MV-4-11 (cell line): ENCODE results near the gene MTA1.
A peak's percentile ranks its signal among the peaks of the same experiment; 100 is the strongest.

ENCODE experiments used
- DNase-seq: peaks from one replicate; lab custom pipeline; 2025; lab: John Stamatoyannopoulos, UW

Gene MTA1

DNA sequence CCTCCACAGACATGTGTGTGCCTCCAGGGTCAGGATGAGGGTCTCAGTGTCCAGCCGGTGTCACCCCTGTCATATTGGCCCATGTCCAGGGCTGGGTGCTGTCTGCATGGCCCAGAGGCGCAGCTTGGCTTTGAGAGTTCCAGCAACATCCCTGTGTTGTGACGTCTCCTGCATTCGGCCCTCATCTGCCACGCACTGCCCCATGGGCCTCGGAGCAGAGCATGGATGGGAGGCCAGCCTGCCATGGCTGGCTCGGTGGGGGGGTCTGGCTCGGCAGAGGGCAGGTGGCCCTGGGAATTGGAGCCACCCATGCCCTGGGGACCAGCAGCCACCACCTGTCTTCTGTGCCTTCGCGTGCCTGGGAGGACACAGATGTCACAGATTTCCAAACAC, 32.1 kb upstream of the MTA1 start:
- DNase-seq, result no peak

DNA sequence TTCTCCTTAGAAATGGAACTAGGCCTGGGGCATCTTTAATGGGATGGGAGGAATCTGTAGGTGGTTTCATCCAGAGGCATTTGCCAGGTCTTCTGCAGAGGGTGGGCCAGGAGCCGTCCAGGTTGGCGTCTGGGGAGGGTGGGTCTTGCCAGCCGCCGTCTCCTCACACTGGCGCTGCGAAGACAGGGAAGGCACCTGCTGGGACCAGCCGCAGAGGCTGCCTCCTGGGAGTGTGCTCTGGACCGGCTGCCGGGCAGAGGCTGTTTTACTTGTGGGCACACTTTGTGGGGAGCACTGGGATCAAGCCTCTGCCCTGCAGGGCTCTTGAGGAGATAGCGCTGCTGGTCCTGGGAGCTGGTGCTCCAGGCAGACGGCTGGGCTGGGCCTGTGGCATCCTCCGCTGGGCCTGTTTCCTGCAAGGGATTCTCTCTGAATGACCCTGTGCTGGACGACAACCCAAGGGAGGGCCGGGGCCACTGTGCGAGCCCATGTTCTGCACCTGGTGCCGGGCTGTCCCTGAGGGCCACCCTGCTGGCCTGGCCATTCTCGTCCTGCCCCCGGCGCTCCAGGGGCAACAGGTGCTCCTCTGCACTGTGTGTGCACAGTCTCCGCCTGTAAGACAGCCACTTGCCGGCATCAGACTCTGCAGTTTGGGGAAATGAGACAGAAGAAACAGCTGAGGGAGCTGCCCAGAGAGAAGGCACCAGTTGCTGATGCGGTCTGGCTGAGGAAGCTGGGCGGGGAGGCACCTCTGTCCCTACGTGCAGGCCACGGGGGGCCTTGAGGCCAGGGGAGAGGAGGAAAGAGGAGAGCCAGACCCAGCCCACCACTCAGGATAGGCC, 31.3 kb upstream of the MTA1 start:
- DNase-seq, result peak; percentile 81

DNA sequence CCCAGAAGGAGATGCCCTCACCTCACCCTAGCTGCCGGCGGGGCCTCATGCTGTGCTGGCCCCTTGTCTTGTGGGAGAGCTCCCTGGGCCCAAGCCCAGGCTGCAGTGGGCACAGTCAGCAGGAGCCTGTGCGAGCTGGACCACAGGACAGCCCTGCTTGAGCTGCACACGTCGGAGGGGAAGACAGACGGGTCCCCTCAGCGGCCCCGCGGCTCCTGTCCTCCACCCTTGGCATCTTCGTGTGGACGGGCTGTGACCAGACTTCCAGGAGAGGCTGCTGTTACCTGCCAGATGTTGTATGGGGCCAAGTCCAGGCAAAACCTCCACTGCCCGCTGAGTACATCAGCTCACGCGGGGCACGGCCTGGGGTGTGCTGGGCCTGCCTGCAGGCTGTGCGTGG, 30.7 kb upstream of the MTA1 start:
- no peak for DNase-seq

DNA sequence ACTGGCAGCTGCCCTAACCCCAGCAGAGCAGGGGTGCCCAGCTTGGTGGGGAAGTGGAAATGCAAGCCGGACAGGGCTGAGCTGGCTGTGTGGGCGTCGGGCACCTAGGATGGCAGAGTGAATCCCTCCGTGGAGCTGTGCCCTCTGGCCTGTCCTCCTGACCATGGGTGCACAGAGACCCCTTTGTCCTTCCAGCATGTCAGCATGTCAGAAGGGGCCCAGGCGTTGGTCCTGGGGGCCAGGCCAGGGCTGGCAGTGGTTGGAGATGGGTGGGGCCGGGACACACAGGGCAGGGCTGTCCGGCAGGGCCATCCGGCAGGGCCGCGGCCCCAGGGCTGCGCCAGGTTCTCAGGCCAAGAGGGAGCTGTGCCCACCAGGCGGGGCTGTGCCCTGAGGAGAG, 30.1 kb upstream of the MTA1 start:
- no peak for DNase-seq

DNA sequence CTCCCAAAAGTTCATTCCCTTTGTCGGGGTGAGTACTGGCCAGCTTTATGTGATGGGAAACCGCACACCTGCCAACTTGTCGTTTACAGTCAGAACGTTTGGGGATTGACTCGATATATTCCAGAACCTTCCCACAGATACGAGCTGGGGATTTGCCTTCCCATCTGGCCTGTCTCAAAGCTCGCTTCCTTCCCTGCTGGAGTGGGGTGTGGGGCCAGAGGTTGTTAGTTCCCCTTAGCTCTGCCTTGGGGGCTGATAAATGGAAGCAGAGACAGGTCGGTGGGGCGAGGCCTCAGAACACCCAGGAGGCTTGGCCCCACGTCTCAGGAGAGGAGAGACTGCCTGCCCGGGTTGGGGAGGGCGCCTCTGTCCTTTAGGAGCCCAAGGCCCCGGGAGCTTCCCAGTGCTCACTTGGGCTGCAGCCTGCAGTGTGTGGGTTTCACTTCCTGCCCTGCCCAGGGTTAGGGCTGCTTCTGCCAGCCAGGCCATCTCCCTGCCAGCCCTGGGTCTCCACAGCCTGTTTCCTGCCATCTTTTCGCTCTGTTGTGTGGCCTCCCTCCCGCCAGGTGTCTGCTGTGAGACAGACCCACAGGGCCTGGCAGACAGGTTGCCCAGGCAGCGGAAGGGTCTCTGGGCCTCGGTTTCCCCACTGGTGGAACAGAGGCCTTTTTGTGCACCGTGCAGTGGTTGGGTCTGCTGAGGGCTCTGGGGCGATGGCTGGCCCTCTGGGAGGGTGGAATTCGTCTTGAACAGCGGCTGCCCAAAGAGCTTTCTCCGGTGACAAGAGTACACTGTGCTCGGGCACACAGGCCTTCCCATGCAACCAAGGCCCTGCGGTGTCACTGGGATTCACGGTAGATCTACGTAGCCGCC, 29.4 kb upstream of the MTA1 start:
- peak; percentile 80 for DNase-seq

DNA sequence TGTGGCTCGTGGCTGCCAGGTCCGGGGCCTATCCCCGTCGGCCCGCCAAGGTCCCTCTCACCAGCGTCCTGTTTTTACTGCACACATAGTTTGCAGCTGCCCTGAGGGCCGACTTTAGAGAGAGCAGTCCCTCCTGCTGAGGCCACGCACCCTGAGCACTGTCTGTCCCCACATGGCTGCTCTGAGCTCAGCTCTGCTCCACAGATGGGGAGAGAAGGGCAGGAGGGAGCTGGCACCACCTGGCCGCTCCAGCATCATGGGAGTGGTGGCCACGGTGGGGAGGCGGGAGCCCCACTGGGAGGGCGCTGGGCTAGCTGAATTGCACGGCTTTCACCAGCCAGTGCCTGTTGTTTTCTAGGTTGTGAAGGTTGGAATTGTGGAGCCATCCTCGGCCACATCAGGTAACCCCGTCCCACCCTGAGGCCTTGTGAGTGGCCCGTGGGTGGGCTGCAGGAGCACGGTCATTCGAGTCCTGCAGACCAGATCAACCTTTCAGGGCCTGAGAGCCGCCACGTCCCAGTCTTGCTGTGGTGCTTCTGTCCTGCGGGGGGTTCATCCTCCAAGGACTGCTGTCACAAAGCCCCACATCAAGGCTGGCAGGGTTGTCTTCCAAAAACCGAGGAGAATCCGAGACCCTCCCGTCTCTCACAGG, 28.7 kb upstream of the MTA1 start:
- no peak for DNase-seq

DNA sequence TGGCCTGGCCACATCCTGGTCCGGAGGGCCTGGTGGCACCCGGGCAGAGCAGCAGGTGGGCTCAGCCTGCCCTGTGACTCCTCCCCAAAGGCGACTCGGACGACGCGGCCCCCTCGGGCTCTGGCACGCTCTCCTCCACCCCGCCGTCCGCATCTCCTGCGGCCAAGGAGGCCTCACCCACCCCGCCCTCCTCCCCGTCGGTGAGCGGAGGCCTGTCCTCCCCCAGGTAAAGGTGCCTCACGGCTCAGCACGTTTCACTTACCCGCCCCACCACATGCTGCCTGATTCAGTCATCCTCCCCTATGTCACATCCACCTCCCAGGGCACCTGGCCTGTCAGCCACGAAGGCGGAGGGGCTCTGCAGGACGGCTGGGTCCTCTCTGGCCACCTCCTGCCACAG, 28.1 kb upstream of the MTA1 start:
- no peak for DNase-seq

DNA sequence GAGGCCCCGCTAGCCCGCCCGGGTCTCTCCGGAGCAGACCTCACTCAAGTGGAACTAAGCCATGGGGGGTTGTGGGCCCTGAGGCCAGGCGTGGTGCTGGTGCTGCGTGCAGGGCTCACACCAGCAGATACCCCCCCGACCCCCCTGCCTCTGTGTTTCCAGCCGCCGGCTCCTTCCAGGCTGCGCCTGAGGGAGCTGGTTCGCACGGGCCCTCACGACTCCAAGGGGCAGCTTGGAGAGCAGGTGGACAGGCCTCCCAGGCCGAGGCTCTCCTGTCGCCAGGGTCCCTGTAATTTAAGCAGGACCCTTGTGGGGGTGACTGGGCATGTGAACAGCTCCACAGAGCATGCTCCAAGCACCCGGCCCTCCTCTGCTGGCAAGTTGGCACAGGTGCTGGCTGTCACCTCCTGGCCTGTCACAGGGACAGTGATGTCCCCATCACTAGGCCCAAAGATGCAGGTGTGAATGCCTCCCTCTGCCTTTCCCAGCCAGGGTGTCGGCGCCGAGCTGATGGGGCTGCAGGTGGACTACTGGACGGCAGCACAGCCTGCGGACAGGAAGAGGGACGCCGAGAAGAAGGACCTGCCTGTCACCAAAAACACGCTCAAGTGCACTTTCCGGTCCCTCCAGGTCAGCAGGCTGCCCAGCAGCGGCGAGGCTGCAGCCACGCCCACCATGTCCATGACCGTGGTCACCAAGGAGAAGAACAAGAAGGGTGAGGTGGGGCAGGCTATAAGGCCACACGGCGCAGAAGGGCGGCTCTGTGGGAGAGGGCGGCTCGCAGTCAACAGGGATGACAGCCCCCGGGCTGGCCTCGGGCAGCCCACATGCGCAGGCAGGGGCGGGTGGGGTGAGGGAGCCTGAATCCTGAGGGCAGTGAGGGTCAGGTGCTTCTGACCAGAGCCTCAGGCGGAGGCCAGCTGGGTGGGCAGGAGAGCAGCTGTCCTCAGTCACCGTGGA, 27.2 kb upstream of the MTA1 start:
- DNase-seq, result no peak

DNA sequence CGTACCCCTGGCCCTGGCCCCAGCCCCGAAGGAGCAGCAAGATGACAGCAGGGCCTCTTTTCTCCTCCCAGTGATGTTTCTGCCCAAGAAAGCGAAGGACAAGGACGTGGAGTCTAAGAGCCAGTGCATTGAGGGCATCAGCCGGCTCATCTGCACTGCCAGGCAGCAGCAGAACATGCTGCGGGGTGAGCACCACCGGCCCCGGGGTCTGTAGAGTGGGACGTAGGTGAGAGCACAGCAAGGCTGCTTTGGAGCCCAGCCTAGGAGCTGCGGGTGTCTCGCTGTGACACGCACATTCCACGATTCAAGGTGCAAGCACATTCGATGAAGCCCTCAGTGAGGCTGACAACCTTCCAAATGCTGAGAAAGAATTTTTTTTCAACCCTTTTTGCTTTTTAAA, 26.5 kb upstream of the MTA1 start:
- no peak for DNase-seq

DNA sequence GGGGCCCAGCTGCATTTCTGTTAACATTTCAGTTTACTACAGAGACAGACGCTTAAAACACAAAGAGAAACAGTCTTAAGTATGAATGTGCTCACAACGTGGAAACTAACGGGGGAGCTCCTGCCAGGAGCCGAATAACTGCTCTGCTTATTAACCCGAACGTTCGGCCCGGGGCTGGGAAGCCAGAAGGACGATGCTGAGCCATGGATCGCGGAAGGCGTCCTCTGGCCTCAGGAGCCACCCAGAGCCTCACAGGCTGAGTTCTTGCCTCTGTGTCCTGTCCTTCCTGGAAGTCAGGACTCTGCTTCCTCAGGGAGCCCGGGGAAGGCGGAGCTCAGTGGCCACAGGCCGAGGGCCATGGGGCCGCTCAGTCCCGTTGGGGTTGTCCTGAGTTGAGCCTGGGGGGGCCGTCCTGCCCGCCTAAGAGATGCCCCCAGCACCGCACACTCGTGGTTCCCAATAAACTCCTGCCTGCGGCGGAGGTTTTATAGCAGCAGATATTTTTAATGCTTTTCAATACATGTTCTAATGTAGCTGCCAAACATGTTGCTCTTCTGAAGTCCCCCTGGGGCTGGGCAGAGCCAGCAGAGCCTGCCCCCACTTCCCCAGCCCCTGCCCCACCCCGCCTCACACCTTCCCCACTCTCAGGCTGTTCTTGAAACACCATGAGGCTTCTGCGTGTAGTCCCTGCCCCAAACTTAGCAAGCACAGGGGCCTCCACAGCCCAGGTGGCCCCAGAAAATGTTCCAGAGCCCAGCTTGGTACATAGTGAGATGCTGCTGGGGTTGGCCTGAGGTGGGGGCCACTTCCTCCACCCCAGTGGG, 24.7 kb upstream of the MTA1 start:
- no peak for DNase-seq

DNA sequence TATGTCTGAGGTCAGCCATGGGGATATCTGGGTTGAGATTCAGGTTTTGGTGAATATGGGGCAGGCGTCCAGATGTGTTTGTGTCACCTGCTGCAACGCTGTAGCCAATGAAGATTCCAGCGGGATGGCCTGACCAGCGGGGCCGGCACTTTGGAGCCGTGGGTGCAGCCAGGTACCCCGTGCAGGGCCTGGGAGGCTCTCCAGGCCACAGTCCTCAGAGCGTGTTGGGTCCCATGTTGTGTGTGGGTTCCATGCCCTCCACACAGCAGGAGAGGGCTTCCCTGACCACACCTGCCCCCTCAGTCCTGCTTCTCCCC, 24.1 kb upstream of the MTA1 start:
- no peak for DNase-seq

DNA sequence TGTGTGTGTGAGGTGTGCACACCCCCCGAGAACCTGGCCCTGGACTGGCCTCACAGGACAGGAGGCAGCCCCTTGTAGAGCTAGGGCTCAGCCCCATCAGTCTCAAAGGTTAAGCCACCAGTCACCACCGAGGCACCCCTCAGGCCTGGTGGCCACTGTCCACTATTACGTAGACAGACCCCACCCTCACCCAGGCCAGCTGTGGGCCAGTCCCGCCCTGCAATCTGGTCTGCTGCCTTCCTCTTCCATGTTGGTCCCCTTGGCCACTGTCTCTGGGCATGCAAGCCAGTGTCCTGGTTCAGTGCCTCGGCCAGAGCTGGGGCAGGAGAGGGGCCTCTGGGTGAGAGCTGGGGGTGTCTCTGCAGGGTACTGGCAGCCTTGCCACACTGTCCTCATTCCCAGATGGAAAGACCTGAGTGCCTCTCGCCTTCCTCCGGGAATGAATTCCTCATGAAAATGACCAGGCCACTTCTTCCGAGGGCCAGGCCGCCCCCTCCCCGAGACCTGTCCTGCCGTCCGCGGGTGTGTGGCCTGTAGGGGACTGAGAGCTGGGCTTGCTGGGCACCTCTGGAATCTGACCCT, 22.2 kb upstream of the MTA1 start:
- no peak for DNase-seq

DNA sequence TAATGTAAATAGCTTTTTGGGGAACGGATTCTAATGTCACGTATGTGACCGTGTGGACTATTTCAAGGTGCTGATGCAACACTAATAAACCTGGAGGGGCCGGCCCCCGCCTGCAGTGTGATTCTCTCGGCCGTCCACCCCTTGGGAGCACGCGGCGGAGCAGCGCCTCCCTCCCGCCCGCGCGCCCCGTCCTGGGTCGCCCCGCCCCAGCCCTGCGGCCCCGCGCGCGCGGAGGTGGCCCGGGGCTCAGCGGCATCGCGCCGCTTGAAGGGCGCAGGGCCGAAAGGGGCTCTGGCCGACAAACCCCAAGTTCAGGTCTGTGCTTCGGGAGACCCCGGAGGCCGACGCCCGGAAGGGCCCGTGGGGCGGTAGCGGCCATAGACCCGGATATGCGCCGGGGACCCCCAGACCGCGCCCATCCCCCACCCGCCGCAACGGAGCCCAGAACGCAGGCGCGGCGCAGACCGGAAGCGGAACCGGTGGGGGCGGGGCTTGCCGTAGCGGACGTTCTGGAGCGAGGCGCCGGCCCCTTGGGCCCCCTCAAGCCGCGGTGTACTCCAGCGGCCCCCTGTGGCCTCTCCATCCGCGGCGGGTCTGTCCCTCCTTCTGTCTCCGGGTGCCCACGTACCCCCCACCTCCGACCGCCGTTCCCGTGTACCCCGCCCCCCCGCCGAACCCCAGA, 21.4 kb upstream of the MTA1 start, which contains the start of gene TEX22:
TEX22 (plus strand) TSS at position 495 of the 682 bp plus-strand sequence. CDS start 803 bp downstream, outside the sequence.
- DNase-seq, result peak; percentile 69

DNA sequence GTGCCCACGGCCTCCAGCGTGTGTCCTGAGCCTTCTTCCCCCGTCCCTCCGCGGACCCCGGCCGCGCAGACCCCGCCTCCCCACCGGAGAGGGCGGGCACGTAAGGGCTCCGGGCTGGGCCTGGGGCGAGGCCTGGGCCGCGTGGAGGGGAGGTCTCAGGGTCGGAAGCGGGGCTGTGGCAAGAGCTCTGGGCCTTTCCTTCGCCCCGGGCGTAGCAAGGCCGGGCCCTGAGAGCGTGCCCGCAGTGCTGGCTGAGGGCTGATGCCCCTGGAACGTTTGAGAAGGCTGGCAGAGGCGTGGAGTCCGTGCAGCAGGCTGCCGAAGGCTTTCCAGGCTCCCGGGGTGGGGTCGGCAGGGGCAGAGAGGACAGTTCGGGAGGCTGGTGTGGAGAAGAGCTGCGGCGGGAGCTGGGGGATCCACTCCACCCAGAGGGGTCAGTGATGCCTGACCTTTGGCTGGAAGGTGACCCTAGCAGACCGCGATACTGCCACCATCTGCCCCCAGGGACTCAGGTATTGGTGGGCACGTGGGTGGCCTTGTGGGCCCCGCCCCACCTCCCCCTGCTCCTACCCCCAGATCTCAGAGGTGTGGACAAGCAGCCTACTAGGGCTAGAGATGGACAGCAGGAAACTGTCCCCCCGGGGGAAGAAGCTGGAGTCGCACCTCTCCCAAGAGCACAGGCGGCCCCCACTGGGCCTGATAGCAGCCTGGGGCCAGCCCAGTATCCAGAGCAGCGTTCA, 20.7 kb upstream of the MTA1 start:
- DNase-seq, result no peak

DNA sequence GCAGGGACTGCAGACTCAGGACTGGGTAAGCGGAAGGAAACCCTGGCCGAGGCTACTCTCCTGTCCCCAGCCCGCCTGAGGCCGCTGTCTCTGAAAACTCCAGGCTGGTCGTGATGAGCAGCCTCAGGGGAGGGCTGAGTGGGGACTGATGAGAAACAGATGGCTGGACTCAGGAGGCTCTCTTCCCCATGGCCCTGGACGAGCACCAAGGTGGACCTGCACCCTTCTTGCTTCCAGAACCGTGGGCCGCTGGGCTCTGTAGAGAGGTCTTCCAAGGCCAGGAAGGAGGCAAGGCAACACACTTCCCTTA, 20.2 kb upstream of the MTA1 start:
- no peak for DNase-seq

DNA sequence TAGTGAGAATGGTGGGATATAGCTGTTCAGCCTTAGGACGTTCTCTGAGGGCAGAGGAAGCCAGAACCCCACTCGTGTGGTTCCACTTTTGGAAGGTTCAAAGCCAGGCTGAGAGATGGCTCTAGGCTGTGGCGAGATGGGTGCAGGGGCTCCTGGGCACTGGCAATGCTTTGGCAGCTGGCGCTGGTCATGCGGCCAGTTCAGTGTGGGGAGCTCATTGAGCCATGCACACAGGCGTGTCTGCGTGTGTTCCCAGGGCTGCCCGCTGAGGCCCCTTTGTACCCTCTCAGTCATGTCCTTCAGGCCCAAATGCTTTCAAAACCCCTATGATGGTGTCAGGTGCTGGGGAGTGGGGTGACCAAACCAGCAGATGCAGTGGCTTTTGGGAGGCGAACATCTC, 19.6 kb upstream of the MTA1 start:
- DNase-seq, result no peak

DNA sequence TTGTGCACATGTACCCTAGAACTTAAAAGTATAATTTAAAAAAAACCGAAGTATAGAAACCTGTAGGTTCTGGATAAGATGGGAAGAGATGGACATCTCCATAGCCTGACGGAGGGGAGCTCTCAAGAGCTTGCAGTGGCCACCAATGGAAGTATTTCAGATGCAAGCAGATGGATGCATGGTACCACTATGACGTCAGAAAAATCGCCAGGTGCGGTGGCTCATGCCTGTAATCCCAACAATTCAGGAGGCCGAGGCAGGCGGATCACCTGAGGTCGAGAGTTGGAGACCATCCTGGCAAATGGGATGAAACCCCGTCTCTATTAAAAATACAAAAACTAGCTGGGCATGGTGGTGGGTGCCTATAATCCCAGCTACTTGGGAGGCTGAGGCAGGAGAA, 17.9 kb upstream of the MTA1 start:
- no peak for DNase-seq

DNA sequence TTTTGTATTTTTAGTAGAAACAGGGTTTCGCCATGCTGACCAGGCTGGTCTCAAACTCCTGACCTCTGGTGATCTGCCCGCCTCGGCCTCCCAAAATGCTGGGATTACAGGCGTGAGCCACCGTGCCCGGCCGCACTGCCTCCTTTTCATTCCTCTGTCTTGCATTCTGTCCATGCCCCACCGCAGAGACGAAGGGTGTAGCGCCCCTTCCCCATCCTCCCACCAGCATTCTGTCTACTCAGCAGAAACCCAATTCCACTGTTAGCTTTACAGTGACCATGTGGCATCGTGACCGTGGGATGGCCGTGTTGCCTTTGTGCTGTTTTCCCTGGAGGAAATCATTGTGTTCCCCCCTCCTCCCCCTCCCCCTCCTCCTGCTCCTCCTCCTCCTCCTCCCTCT, 11.0 kb upstream of the MTA1 start:
- no peak for DNase-seq

DNA sequence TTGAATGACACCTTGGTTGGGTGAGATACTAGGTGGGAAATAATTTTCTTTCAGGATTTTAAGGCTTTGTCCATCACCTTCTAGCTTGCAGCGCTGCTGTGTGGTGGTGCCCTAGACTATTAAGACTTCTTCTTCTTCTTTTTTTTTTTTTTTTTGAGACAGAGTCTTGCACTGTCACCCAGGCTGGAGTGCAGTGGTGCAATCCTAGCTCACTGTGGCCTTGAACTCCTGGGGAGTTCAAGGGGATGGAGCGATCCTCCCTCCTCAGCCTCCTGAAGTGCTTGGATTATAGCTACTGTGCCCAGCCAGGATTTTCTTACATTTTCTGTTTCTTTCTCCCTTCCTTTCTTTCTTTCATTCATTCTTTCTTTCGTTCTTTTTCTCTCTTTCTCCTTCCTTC, 10.3 kb upstream of the MTA1 start:
- DNase-seq, result peak; percentile 60
